Keratinocyte (primary cell): ENCODE data around the gene ARHGAP31. TPM values are rescaled to one million over a fixed set of nuclear protein-coding genes. Genes with fewer than 3 reads are reported as not detected.

ENCODE experiments used
- DNase-seq: peaks from one replicate; pipeline ENCODE4 v3.0.0-alpha.2; 2011; ENCODE audit warnings: low read depth, missing footprints, low spot score
- FAIRE-seq: peaks from 2 replicates; lab custom pipeline; 2011; peaks lifted over from hg19 to GRCh38; lab: Jason Lieb, UNC
- H2AFZ ChIP-seq: 2 replicates; pipeline ENCODE4 v1.6.0; 2012; ENCODE audit warnings: low read length, control low read depth, inconsistent platforms; ENCODE audit not compliant: control insufficient read depth
- H3K27ac ChIP-seq: 2 replicates; pipeline ENCODE4 v1.5.1; 2011; ENCODE audit warnings: low read length; ENCODE audit not compliant: control insufficient read depth, insufficient read depth
- H3K27me3 ChIP-seq: 3 replicates; pipeline ENCODE4 v1.6.0; 2011; ENCODE audit warnings: low read length; ENCODE audit not compliant: control insufficient read depth, insufficient read depth; ENCODE audit errors: extremely low read depth
- H3K36me3 ChIP-seq, 2 experiments: 2 replicates in 1 of 2; 3 replicates in 1 of 2; pipeline ENCODE4 v1.5.1; 2011; ENCODE audit warnings: low read length in 2 of 2, mild to moderate bottlenecking in 1 of 2; ENCODE audit not compliant: control insufficient read depth in 2 of 2, insufficient read depth in 2 of 2; ENCODE audit errors: extremely low read depth in 1 of 2
- H3K4me1 ChIP-seq: 3 replicates; pipeline ENCODE4 v1.5.1; 2011; ENCODE audit warnings: low read length; ENCODE audit not compliant: control insufficient read depth, insufficient read depth; ENCODE audit errors: extremely low read depth
- H3K4me2 ChIP-seq: 3 replicates; pipeline ENCODE4 v1.6.0; 2011; ENCODE audit warnings: low read depth, low read length; ENCODE audit not compliant: control insufficient read depth, insufficient read depth; ENCODE audit errors: extremely low read depth
- H3K4me3 ChIP-seq, 3 experiments: fragments of 200-600 bp in 1 of 3; sonication (generic) in 1 of 3; 2 replicates in 2 of 3; 3 replicates in 1 of 3; pipeline ENCODE4 v1.5.1; 2011 to 2016; ENCODE audit warnings: low read length in 3 of 3, mild to moderate bottlenecking in 3 of 3, control low read depth in 2 of 3, inconsistent platforms in 1 of 3, low read depth in 1 of 3, mixed read lengths in 1 of 3, mixed run types in 1 of 3, moderate library complexity in 1 of 3; ENCODE audit not compliant: control insufficient read depth in 2 of 3, insufficient read depth in 2 of 3; ENCODE audit errors: extremely low read depth in 1 of 3
- H3K79me2 ChIP-seq: 2 replicates; pipeline ENCODE4 v1.6.0; 2012; ENCODE audit warnings: low read length; ENCODE audit not compliant: control insufficient read depth, insufficient read depth
- H3K9ac ChIP-seq: 3 replicates; pipeline ENCODE4 v1.6.0; 2011; ENCODE audit warnings: low read length; ENCODE audit not compliant: control insufficient read depth, insufficient read depth; ENCODE audit errors: extremely low read depth
- H3K9me1 ChIP-seq: 3 replicates; pipeline ENCODE4 v1.6.0; 2011; ENCODE audit warnings: low read length; ENCODE audit not compliant: control insufficient read depth, insufficient read depth; ENCODE audit errors: extremely low read depth
- H3K9me3 ChIP-seq: 2 replicates; pipeline ENCODE4 v1.5.1; 2012; ENCODE audit warnings: low read depth, low read length; ENCODE audit not compliant: control insufficient read depth
- H4K20me1 ChIP-seq: 3 replicates; pipeline ENCODE4 v1.6.0; 2011; ENCODE audit warnings: low read length; ENCODE audit not compliant: control insufficient read depth, insufficient read depth; ENCODE audit errors: extremely low read depth
- CTCF ChIP-seq, 3 experiments: IDR thresholded peaks in 1 of 3; conservative IDR thresholded peaks in 1 of 3; optimal IDR thresholded peaks in 1 of 3; 2 replicates in 2 of 3; 3 replicates in 1 of 3; pipeline versions ENCODE3 to v1.5.1; 2011; ENCODE audit warnings: low read length in 3 of 3, mild to moderate bottlenecking in 3 of 3, moderate library complexity in 2 of 3, control low read depth in 1 of 3, inconsistent platforms in 1 of 3; ENCODE audit not compliant: insufficient read depth in 2 of 3; ENCODE audit errors: extremely low read depth in 1 of 3
- EZH2 ChIP-seq: IDR thresholded peaks from one replicate; pipeline ENCODE4 v1.6.1; 2012; ENCODE audit warnings: inconsistent platforms, mild to moderate bottlenecking, low read length, moderate library complexity
- dilution Hi-C: fragments of 300-500 bp; cut with MboI; formaldehyde crosslinking; loops from one replicate; pipeline ENCODE4 v1.7.0; 2020; ENCODE audit warnings: low sequenced_read_pairs; ENCODE audit not compliant: extremely low pct_ligation_motif_present
- polyA plus RNA-seq, 5 experiments: library from polyadenylated mRNA; depleted of rRNA in 3 of 5; stranded (reverse) in 3 of 5; stranded (forward) in 1 of 5; unstranded in 1 of 5; fragments of >200 nt; gene quantifications; 1 replicate in 1 of 5; 2 replicates in 3 of 5; 3 replicates in 1 of 5; pipeline versions ENCODE4 v1.2.1 to v1.2.3, GENCODE V29; 2011 to 2012; ENCODE audit warnings: missing spikeins in 2 of 5, low read depth in 1 of 5, low replicate concordance in 1 of 5

Gene ARHGAP31
- polyA plus RNA-seq, 1 donor (not counting 4 experiments of a cell fraction or from before 2014, with no cell fraction given), result 3.0 TPM

- dilution Hi-C loops, result no loop called here
- Histone ChIP-seq H3K9ac (peak within 1 kb of the TSS; percentile 99), H3K36me3 (peaks cover 8 to 10% of the 10 kb centered on the region in 2 experiments), H3K4me3 (peak within 1 kb of the TSS; percentile 80 to 99 (median 98)), H4K20me1 (no peaks in the 10 kb centered on the region), H3K9me3 (no peaks in the 10 kb centered on the region), H3K27me3 (no peaks in the 10 kb centered on the region), H2AFZ (peak within 1 kb of the TSS; percentile 97), H3K79me2 (peaks cover 34% of the 10 kb centered on the region), H3K9me1 (no peaks in the 10 kb centered on the region), H3K4me2 (peak within 1 kb of the TSS; percentile 79), H3K4me1 (peaks cover 17% of the 10 kb centered on the region), H3K27ac (peak within 1 kb of the TSS; percentile 96)
- TF ChIP-seq EZH2 (no peak), CTCF (optimal IDR thresholded peaks at IDR 0.05 in 1 of 3, IDR thresholded peaks at IDR 0.05 in 1 of 3, conservative IDR thresholded peaks at IDR 0.05 in 1 of 3; ENCODE audit: extremely low read depth in 1 of 3, insufficient read depth in 2 of 3, low read length in 3 of 3) (peak in 1 of 3 experiments; percentile 3)
- FAIRE-seq, result peak; percentile 85
- DNase-seq, result peak; percentile 62
Measured at GRCh38 chr3:119463171-119464169, 169.3 kb downstream of the ARHGAP31 start, which contains the start of gene TMEM39A. TSS of gene TMEM39A (minus strand) at chr3:119463615. CDS start at chr3:119462074, 1,541 bp downstream.

GRCh38 chr3:119468041-119468440 is 173.9 kb downstream of the ARHGAP31 start:
- dilution Hi-C loops, result no loop called here

More at GRCh38 chr3:119468041-119468440, 173.9 kb downstream of the ARHGAP31 start:
- Histone ChIP-seq H3K4me1 (peaks cover 13% of the 10 kb centered on the region), H3K27ac (peak overlapping the region; percentile 75), H3K9ac (peak overlapping the region; percentile 86), H3K4me2 (peak overlapping the region; percentile 68), H3K4me3 (peak overlapping the region in 1 of 3 experiments; percentile 91), H3K9me1 (no peaks in the 10 kb centered on the region), H2AFZ (peak overlapping the region; percentile 95), H3K27me3 (no peaks in the 10 kb centered on the region), H3K9me3 (no peaks in the 10 kb centered on the region), H3K36me3 (peaks cover 5 to 9% of the 10 kb centered on the region in 2 experiments), H3K79me2 (peaks cover 4% of the 10 kb centered on the region), H4K20me1 (no peaks in the 10 kb centered on the region)
- DNase-seq (no peak), FAIRE-seq (no peak)
- TF ChIP-seq CTCF (optimal IDR thresholded peaks at IDR 0.05 in 1 of 3, IDR thresholded peaks at IDR 0.05 in 1 of 3, conservative IDR thresholded peaks at IDR 0.05 in 1 of 3; ENCODE audit: extremely low read depth in 1 of 3, insufficient read depth in 2 of 3, low read length in 3 of 3) (no peak), EZH2 (no peak)
